Epithelial cell of proximal tubule (primary cell): ENCODE data around the gene NUP88. TPM values are rescaled to one million over a fixed set of nuclear protein-coding genes. Genes with fewer than 3 reads are reported as not detected.
A peak's percentile ranks its signal among the peaks of the same experiment; 100 is the strongest.

Experiments
- DNase-seq: peaks from one replicate; pipeline ENCODE4 v3.0.0-alpha.2; 2011; ENCODE audit warnings: low read depth
- H3K4me3 ChIP-seq: 2 replicates; pipeline ENCODE4 v1.5.1; 2011; ENCODE audit warnings: low read depth, mild to moderate bottlenecking, low read length
- total RNA-seq: library from RNA; depleted of rRNA; stranded (reverse); fragments of >200 nt; gene quantifications from 2 replicates; pipeline ENCODE4 v1.2.3, GENCODE V29; 2015
- TF ChIP-seq, protein P1 (sequence below): conservative IDR thresholded peaks from 2 replicates; pipeline ENCODE4 v1.5.1; 2012; ENCODE audit warnings: low read depth, mild to moderate bottlenecking, low read length

NUP88 gene
- total RNA-seq, 1 donor from 2014 or later = 108 TPM

DNA sequence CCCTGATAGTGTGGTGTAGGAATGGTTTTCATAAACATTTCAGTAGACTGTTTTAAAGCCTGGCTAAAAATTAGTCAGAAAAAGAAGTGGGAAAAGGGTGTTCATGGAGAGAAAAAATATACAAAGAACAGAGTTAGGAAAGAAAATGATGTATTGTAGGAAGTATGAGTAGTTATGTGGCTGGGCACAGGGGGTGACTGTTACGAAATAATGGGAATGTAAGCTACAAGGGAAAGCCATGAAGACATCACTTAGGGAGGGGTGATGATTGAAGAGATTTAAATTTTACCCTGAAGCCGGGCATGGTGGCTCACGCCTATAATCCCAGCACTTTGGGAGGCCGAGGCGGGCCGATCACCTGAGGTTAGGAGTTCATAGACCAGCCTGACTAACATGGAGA is 55.3 kb downstream of the NUP88 start:
- H3K4me3 ChIP-seq = no peak overlapping the region
- DNase-seq = peak; percentile 10
- TF ChIP-seq, protein P1, sequence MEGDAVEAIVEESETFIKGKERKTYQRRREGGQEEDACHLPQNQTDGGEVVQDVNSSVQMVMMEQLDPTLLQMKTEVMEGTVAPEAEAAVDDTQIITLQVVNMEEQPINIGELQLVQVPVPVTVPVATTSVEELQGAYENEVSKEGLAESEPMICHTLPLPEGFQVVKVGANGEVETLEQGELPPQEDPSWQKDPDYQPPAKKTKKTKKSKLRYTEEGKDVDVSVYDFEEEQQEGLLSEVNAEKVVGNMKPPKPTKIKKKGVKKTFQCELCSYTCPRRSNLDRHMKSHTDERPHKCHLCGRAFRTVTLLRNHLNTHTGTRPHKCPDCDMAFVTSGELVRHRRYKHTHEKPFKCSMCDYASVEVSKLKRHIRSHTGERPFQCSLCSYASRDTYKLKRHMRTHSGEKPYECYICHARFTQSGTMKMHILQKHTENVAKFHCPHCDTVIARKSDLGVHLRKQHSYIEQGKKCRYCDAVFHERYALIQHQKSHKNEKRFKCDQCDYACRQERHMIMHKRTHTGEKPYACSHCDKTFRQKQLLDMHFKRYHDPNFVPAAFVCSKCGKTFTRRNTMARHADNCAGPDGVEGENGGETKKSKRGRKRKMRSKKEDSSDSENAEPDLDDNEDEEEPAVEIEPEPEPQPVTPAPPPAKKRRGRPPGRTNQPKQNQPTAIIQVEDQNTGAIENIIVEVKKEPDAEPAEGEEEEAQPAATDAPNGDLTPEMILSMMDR = no peak

DNA sequence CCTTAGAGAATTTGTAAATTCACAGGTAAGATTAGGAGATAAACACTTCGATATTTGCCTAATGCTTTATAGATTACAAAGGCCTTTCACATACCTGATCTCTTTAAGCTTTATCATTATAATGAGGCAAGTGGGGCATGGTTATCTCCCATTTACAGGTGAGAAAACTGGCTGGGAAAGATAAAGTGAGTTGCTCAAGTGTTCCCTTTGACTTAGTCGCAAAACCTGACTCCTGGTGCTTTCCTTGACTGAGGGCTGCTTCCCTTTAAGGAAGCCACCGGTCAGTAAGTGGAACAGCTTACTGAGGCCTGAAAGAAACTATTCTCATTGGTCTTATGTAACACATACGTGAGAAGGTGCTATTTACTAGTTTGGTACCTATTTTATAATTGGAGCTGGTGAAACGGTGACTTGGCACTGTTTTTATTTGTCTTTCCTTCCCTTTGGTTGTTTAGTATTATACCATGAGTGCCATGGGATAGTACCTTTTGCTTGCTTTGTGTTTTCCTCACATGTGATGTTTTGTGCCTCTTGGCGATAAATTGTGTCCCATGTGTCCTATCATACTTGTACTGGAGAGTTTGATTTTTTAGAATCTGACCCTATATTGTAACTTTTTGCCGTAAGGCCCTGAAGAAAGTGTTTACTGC is 57.2 kb downstream of the NUP88 start:
- no peak for DNase-seq
- no peak overlapping the region for H3K4me3 ChIP-seq
- TF ChIP-seq, protein P1 = no peak

DNA sequence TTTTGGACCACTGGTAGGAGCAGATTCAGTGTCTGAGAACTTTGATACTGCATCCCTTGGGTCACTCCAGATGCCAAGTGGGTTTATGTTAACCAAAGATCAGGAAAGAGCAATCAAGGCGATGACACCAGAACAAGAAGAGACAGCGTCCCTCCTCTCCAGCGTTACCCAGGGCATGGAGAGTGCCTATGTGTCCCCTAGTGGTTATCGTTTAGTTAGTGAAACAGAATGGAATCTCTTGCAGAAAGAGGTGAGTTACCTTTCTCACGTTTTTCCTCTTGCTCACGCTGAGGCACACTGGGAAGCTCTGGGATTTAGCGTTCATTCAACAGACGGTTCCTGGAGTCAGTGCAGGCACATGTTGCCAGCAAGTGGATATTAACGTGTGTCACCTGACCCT is 58.0 kb downstream of the NUP88 start:
- no peak for DNase-seq
- TF ChIP-seq, protein P1 = no peak
- H3K4me3 ChIP-seq = no peak overlapping the region

DNA sequence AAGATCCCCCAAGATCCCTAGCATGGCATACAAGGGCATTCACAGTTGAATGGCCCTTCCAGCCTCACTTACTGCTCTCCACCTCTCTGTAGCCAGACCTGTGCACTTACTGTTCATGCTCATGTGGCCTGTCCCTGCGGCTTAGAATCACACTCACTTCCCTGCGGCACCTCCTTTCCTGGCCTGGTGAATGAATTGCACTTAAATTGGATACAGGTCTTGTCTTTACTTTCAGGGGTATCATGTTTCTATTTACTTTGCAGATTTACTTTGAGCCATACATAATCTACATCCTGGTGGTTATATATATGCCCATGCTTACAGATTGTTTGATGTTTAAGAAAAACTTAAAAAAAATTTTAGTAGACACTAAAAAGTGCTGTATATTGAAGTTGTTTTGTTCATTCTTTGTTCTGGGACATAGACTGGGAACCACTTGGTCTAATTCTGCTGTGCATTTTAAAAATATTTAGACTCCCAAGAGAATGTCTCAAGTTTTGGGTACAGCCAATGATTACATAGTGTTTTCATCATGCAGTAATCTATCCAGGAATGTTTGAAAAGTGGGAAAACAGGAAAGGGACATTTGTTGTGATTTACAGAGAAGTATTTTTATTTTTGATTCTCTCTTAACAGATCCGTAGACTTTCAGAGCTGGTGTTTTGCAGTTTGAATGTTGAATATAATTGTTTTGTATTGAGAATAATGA is 63.9 kb downstream of the NUP88 start:
- no peak for DNase-seq
- TF ChIP-seq, protein P1 = no peak
- no peak overlapping the region for H3K4me3 ChIP-seq

DNA sequence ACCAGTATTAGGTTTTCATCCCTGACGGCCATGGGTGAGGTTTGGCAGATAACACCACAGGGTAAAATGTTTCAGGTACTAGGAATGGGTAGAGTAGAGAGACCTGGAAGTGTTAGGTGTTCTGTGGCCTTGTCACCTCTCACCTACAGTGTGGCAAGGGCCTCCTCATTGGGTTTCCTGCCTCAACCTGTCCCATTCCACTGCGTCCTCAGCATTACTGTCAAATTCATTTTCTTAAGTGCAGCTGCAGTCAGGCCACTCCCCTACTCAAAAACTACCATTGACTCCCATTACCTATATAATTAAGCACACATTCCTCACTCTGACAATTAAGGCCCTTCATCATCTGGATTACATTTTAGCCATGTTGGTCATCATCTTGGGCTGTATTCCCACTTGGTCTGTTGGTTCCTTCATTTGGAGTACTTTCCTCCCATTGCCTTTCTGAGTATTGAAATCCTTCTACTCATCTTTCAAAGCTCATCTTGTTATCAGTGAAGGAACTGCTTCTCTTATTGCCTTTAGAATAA is 64.5 kb downstream of the NUP88 start:
- no peak overlapping the region for H3K4me3 ChIP-seq
- no peak for DNase-seq
- TF ChIP-seq, protein P1 = no peak

DNA sequence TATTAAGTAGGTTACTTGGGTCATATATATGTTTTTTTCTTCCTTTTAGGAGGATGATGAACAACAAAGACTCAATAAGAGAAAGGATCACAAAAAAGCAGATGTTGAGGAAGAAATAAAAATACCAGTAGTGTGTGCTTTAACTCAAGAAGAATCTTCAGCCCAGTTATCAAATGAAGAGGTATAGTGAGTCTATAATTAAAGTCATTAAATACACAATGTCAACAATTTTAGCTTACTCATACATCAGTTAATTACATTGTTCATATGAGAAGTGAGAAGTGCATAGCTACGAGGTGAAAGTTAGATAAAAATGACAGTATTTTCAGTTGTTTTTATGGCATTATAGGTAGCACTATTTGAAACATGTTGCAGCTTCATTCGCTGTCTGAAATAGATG is 65.2 kb downstream of the NUP88 start:
- H3K4me3 ChIP-seq = no peak overlapping the region
- TF ChIP-seq, protein P1 = no peak
- no peak for DNase-seq
